ENCODE data around the gene STPG2. TPM values are rescaled to one million over a fixed set of nuclear protein-coding genes. Genes with fewer than 3 reads are reported as not detected.
"Not testable (repeated sequence)": the region's sequence is repeated elsewhere in the genome, so short reads cannot be mapped to it uniquely, and the experiment has no call there.

STPG2 gene
- total RNA-seq, 2 experiments from 2014 or later: not detected

GRCh38 chr4:97558204-97558778 is 585.0 kb downstream of the STPG2 start:
- Mint-ChIP-seq H3K4me1 (ENCODE audit: low read depth) (no peaks in the 10 kb centered on the region), H3K27me3 (no peaks in the 10 kb centered on the region), H3K36me3 (no peaks in the 10 kb centered on the region), H3K4me3 (no peak overlapping the region), H3K27ac (no peak overlapping the region), H3K9me3 (peaks cover 13% of the 10 kb centered on the region)
- POLR2A ChIA-PET: no interaction called here
- CTCF ChIA-PET: no interaction called here
- intact Hi-C loops (cut with micrococcal nuclease): no loop called here
- DNase-seq: no peak

DNA sequence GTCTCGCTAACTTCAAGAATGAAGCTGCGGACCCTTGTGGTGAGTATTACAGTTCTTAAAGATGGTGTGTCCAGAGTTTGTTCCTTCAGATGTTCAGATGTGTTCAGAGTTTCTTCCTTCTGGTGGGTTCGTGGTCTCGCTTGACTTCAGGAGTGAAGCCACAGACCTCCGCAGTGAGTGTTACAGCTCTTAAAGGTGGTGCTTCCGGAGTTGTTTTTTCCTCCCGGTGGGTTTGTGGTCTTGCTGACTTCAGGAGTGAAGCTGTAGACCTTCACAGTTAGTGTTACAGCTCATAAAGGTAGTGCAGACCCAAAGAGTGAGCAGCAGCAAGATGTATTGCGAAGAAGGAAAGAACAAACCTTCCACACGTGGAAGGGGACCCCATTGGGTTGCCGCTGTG is 592.6 kb downstream of the STPG2 start:
- POLR2A ChIA-PET, H3K27me3 Mint-ChIP-seq: not testable (repeated sequence)

GRCh38 chr4:97548943-97549583 is 594.2 kb downstream of the STPG2 start:
- Mint-ChIP-seq H3K27ac (no peak overlapping the region), H3K4me3 (no peak overlapping the region), H3K4me1 (ENCODE audit: low read depth) (no peaks in the 10 kb centered on the region), H3K27me3 (no peaks in the 10 kb centered on the region), H3K36me3 (no peaks in the 10 kb centered on the region), H3K9me3 (peaks cover 10% of the 10 kb centered on the region)
- intact Hi-C loops (cut with micrococcal nuclease): no loop called here
- ChIA-PET POLR2A (no interaction called here), CTCF (no interaction called here)
- DNase-seq: no peak

More for the DNA sequence above, 592.6 kb downstream of the STPG2 start:
- H3K4me1 Mint-ChIP-seq (ENCODE audit: low read depth); H3K36me3 Mint-ChIP-seq; DNase-seq; H3K4me3 Mint-ChIP-seq; H3K9me3 Mint-ChIP-seq; intact Hi-C loops (cut with micrococcal nuclease); CTCF ChIA-PET; H3K27ac Mint-ChIP-seq: not testable (repeated sequence)

- Mint-ChIP-seq H3K36me3 (no peaks in the 10 kb centered on the region), H3K9me3 (peaks cover 8% of the 10 kb centered on the region), H3K4me1 (ENCODE audit: low read depth) (no peaks in the 10 kb centered on the region), H3K27ac (no peak overlapping the region), H3K27me3 (no peaks in the 10 kb centered on the region), H3K4me3 (no peak overlapping the region)
- ChIA-PET POLR2A (no interaction called here), CTCF (no interaction called here)
- DNase-seq: no peak
- intact Hi-C loops (cut with micrococcal nuclease): no loop called here
Observed at GRCh38 chr4:97548186-97548585, 595.1 kb downstream of the STPG2 start.

GRCh38 chr4:97531351-97531750 is 611.9 kb downstream of the STPG2 start:
- H3K4me1 Mint-ChIP-seq (ENCODE audit: low read depth): no peaks in the 10 kb centered on the region
- H3K27me3 Mint-ChIP-seq: no peaks in the 10 kb centered on the region
- no peak overlapping the region for H3K27ac Mint-ChIP-seq
- intact Hi-C loops (cut with micrococcal nuclease): no loop called here
- DNase-seq: no peak
- H3K36me3 Mint-ChIP-seq: no peaks in the 10 kb centered on the region
- ChIA-PET CTCF (no interaction called here), POLR2A (no interaction called here)
- H3K4me3 Mint-ChIP-seq: no peak overlapping the region
- H3K9me3 Mint-ChIP-seq: peaks cover 21% of the 10 kb centered on the region

DNA sequence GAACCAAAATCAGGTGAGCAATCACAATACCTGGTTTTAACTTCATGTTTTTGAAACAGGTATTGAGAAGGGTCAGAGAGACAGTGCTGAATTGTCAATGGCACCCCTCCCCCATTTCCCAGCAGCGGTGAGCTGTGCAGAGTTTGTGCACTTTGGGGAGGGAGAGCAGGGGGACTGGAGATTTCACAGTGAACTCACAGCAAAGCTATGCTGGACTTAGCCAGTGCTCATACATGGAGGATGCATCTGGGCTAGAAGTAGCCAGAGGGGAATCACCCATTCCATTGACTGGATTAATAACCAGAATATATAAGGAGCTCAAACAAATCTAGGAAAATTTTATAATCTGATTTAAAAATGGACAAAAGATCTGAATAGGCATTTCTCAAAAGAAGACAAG is 612.6 kb downstream of the STPG2 start:
- no peak overlapping the region for H3K4me3 Mint-ChIP-seq
- no peaks in the 10 kb centered on the region for H3K4me1 Mint-ChIP-seq (ENCODE audit: low read depth)
- no peak overlapping the region for H3K27ac Mint-ChIP-seq
- no peaks in the 10 kb centered on the region for H3K36me3 Mint-ChIP-seq
- ChIA-PET POLR2A (no interaction called here), CTCF (no interaction called here)
- no peak for DNase-seq
- intact Hi-C loops (cut with micrococcal nuclease): no loop called here
- H3K27me3 Mint-ChIP-seq: no peaks in the 10 kb centered on the region
- peaks cover 21% of the 10 kb centered on the region for H3K9me3 Mint-ChIP-seq

DNA sequence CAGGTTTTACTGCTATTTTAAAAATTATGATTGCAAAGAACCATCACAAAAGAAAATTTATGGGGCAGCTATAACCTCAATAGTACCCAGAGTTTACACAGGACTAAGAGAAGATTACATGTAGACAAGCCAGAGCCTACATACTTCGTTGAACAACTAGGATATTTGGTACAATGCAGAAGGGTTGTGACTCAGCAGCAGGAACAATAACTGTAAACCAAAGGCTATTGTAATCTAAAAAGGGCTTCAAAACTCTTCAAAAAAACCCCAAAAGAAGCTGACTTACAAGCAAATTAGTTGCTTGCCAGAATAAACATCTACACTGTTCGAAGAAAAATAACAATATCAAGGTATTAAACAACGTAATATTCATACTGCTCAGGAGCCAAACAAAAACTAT is 618.0 kb downstream of the STPG2 start:
- ChIA-PET POLR2A (no interaction called here), CTCF (interaction anchor here (0.9 kb wide), 1 partner anchor 30 kb away, joined by 3 read pairs; no protein-coding TSS in a partner anchor)
- intact Hi-C loops (cut with micrococcal nuclease): no loop called here
- Mint-ChIP-seq H3K27me3 (no peaks in the 10 kb centered on the region), H3K4me1 (ENCODE audit: low read depth) (no peaks in the 10 kb centered on the region), H3K4me3 (no peak overlapping the region), H3K27ac (no peak overlapping the region), H3K9me3 (peaks cover 20% of the 10 kb centered on the region), H3K36me3 (no peaks in the 10 kb centered on the region)
- no peak for DNase-seq

- no peaks in the 10 kb centered on the region for H3K27me3 Mint-ChIP-seq
- intact Hi-C loops (cut with micrococcal nuclease): no loop called here
- H3K9me3 Mint-ChIP-seq: peaks cover 8% of the 10 kb centered on the region
- DNase-seq: no peak
- no peaks in the 10 kb centered on the region for H3K36me3 Mint-ChIP-seq
- CTCF ChIA-PET: no interaction called here
- POLR2A ChIA-PET: no interaction called here
- no peak overlapping the region for H3K4me3 Mint-ChIP-seq
- H3K4me1 Mint-ChIP-seq (ENCODE audit: low read depth): no peaks in the 10 kb centered on the region
- H3K27ac Mint-ChIP-seq: no peak overlapping the region
Observed at GRCh38 chr4:97517939-97518338, 625.3 kb downstream of the STPG2 start.

DNA sequence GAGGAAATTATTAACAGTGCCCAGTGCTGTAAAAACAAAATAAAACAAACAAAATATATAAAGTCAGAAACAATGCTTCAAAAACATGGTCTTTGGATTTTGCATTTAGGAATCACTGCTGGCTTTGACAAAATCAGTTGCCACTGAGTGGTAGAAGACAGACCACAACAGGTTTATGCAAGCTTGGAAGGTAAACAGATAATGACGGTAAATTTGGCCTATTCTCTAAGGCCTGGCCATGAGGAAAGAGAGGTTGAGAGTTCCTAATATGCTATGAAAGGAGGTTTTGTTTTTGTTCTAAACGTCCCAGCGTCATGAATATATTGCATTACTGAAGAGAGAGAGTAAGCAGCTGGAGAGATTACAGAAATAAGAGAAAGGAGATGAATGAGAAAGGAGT is 629.4 kb downstream of the STPG2 start:
- no peak overlapping the region for H3K27ac Mint-ChIP-seq
- CTCF ChIA-PET: no interaction called here
- H3K27me3 Mint-ChIP-seq: no peaks in the 10 kb centered on the region
- no peaks in the 10 kb centered on the region for H3K4me1 Mint-ChIP-seq (ENCODE audit: low read depth)
- H3K4me3 Mint-ChIP-seq: no peak overlapping the region
- intact Hi-C loops (cut with micrococcal nuclease): no loop called here
- no peak for DNase-seq
- H3K9me3 Mint-ChIP-seq: peaks cover 7% of the 10 kb centered on the region
- POLR2A ChIA-PET: no interaction called here
- H3K36me3 Mint-ChIP-seq: no peaks in the 10 kb centered on the region

Other genes starting within 250 kb of the STPG2 start
- gene RAP1GDS1, start 117.9 kb upstream of the STPG2 start, total RNA-seq: 10 to 100 TPM; 53.0 to 58.4 TPM